Mammary epithelial cell (primary cell): ENCODE data around the gene CDH6.

Experiments
- EZH2 ChIP-seq: IDR thresholded peaks from 2 replicates; pipeline ENCODE4 v1.6.1; 2012; ENCODE audit warnings: low read length, inconsistent platforms, borderline replicate concordance
- TF ChIP-seq, protein P1 (sequence below), 2 donors: IDR thresholded peaks in 1 of 2; conservative IDR thresholded peaks in 1 of 2; 2 replicates each; pipeline ENCODE4 v1.5.1; 2011 to 2012; ENCODE audit warnings: inconsistent platforms in 2 of 2, low read length in 2 of 2, mild to moderate bottlenecking in 2 of 2, control low read depth in 1 of 2, low read depth in 1 of 2; ENCODE audit not compliant: insufficient read depth in 1 of 2; ENCODE audit errors: extremely low read depth in 1 of 2

DNA sequence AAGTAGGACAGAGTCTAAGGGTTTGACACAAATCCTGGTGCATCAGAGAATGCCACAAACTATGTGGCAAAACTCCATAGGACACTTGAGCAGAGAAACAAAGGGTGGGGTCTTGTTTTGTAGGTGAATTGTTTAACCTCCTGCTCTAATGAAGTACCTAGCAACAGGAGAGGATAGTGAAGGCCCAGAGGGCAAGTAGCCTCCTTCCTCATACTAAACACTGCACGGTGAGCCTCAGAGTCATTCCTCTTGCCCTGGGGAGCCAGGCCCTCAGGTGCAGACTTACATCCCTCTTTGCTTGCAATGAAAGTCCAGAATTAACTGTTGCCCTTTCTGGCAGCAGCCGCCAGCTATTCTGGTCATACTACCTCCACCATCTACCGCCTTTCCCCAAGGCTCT lies 172.3 kb downstream of the CDH6 start:
- TF ChIP-seq, protein P1, sequence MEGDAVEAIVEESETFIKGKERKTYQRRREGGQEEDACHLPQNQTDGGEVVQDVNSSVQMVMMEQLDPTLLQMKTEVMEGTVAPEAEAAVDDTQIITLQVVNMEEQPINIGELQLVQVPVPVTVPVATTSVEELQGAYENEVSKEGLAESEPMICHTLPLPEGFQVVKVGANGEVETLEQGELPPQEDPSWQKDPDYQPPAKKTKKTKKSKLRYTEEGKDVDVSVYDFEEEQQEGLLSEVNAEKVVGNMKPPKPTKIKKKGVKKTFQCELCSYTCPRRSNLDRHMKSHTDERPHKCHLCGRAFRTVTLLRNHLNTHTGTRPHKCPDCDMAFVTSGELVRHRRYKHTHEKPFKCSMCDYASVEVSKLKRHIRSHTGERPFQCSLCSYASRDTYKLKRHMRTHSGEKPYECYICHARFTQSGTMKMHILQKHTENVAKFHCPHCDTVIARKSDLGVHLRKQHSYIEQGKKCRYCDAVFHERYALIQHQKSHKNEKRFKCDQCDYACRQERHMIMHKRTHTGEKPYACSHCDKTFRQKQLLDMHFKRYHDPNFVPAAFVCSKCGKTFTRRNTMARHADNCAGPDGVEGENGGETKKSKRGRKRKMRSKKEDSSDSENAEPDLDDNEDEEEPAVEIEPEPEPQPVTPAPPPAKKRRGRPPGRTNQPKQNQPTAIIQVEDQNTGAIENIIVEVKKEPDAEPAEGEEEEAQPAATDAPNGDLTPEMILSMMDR (conservative IDR thresholded peaks at IDR 0.05 in 1 of 2, IDR thresholded peaks at IDR 0.05 in 1 of 2; ENCODE audit: extremely low read depth in 1 of 2, insufficient read depth in 1 of 2, low read depth in 1 of 2, low read length in 2 of 2), result no peak
- TF ChIP-seq EZH2, result no peak
